IPS-18a (cell line): Measurements from ENCODE around the gene WDR43.
"Not testable (repeated sequence)": the region's sequence is repeated elsewhere in the genome, so short reads cannot be mapped to it uniquely, and the experiment has no call there.

Experiments used
- H3K27ac ChIP-seq: one replicate; pipeline ENCODE4 v1.5.1; 2013; ENCODE audit warnings: low read length
- H3K27me3 ChIP-seq: one replicate; pipeline ENCODE4 v1.6.1; 2013; ENCODE audit warnings: mild to moderate bottlenecking, low read length; ENCODE audit not compliant: control insufficient read depth, insufficient read depth
- H3K36me3 ChIP-seq: one replicate; pipeline ENCODE4 v1.6.1; 2013; ENCODE audit warnings: low read depth, low read length; ENCODE audit not compliant: control insufficient read depth
- H3K4me1 ChIP-seq: one replicate; pipeline ENCODE4 v1.6.1; 2013; ENCODE audit warnings: low read depth, low read length; ENCODE audit not compliant: control insufficient read depth
- H3K4me3 ChIP-seq: one replicate; pipeline ENCODE4 v1.5.1; 2013; ENCODE audit warnings: low read length
- H3K9ac ChIP-seq: one replicate; pipeline ENCODE4 v1.6.1; 2013; ENCODE audit warnings: mild to moderate bottlenecking, low read length, moderate library complexity
- H3K9me3 ChIP-seq: one replicate; pipeline ENCODE4 v1.6.1; 2013; ENCODE audit warnings: low read depth, low read length; ENCODE audit not compliant: control insufficient read depth

WDR43 gene

DNA sequence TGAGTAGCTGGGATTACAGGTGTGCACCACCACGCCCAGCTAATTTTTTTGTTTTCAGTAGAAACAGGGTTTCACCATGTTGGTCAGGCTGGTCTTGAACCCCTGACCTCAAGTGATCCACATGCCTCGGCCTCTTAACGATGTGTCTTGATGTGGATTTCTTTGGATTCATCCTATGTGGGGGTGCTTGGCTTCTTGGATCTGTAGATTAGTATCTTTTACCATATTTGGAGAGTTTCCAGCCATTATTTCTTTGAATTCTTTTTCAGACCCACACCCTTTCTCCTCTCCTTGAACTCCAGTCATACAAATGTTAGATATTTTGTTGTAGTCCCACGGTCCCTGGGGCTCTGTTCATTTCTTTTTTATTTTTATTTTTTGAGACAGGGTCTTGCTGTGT is 79.8 kb downstream of the WDR43 start:
- Histone ChIP-seq H3K9me3 (no peaks in the 10 kb centered on the region), H3K4me3 (no peak overlapping the region), H3K27me3 (no peaks in the 10 kb centered on the region), H3K27ac (no peak overlapping the region), H3K4me1 (no peaks in the 10 kb centered on the region), H3K9ac (no peak overlapping the region), H3K36me3 (no peaks in the 10 kb centered on the region)

DNA sequence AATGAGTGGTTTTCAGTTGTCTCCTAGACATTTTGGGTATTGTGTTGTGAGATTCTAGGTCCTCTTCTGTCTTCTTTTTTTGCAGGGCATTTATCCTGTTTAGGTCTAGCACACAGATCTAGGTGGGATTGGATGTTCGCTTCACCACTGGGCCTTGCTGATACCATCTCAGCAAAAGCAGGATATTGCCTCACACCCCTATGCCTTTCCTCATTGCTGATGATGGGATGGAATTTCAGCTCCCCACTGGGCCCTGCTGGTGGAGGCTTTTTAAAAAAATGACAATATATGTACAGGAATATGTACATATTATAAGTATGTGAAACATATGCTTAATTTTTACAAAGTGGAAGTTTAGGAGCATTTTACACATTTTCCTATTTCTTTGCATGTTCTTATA is 81.2 kb downstream of the WDR43 start:
- H3K4me3 ChIP-seq, result no peak overlapping the region
- no peak overlapping the region for H3K27ac ChIP-seq
- H3K36me3 ChIP-seq, result no peaks in the 10 kb centered on the region
- no peaks in the 10 kb centered on the region for H3K4me1 ChIP-seq
- no peaks in the 10 kb centered on the region for H3K9me3 ChIP-seq
- no peak overlapping the region for H3K9ac ChIP-seq
- no peaks in the 10 kb centered on the region for H3K27me3 ChIP-seq

- no peaks in the 10 kb centered on the region for H3K9me3 ChIP-seq
- no peak overlapping the region for H3K27ac ChIP-seq
- no peak overlapping the region for H3K9ac ChIP-seq
- H3K4me3 ChIP-seq, result no peak overlapping the region
- no peaks in the 10 kb centered on the region for H3K27me3 ChIP-seq
- no peaks in the 10 kb centered on the region for H3K4me1 ChIP-seq
- no peaks in the 10 kb centered on the region for H3K36me3 ChIP-seq
Observed at GRCh38 chr2:28976584-28976983, 82.1 kb downstream of the WDR43 start.

DNA sequence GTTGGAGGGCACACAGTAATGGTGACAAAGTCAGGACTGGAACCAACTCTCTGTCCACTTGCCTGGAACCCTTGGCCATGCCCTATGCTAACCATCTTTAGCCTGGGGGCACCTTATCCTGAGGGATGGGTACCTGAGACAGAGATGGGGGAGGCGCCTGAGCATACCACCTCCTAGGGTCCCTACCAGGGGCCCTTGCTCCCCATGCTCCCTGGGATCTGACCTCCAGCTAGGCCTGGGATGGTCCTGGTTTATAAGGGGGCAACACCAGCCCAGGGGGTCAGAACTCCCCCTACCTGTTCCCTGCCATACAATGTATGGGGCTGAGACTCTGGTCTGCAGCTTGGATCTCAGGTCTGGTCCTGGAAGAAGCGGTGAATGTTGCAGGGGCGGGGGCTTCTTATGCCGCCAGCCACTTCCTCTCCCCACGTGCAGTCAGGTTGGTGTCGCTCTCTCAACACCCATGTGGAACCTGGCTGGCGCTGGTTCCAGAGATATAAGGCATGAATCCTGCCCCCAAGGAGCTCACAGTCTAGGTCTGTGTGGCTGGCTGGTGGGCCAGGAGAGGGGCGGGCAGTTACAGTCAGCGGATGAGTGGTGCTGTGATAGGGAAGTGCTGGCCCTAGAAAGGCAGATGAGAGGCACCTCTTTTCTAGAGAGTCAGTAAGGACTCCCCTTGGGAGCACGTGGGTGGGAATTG is 82.9 kb downstream of the WDR43 start:
- Histone ChIP-seq H3K4me3 (no peak overlapping the region), H3K36me3 (no peaks in the 10 kb centered on the region), H3K9ac (no peak overlapping the region), H3K27ac (no peak overlapping the region), H3K27me3 (no peaks in the 10 kb centered on the region), H3K4me1 (no peaks in the 10 kb centered on the region), H3K9me3 (no peaks in the 10 kb centered on the region)

- H3K9me3 ChIP-seq, H3K27me3 ChIP-seq, H3K4me3 ChIP-seq, H3K36me3 ChIP-seq, H3K27ac ChIP-seq, H3K9ac ChIP-seq, H3K4me1 ChIP-seq: not testable (repeated sequence)
Observed at GRCh38 chr2:28978001-28978400, 83.5 kb downstream of the WDR43 start.

DNA sequence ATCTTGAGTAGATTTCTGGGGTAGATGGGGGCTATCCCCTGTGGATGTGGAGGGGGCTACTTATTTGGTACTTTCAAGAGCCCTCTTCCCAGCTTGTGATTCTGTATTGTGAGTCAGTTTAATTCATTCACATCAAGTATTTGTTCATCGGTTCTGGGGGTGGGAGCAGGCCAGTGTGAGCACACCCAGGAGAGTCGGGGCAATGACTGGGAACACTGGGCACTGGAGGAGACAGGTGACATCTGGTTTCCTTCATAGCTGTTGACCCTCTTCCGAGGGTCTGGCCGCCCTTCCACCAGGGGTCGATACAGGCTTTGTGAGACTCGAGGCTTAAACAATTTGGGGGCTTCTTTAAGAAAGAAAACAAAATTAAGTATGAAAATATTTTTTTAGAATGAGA is 84.1 kb downstream of the WDR43 start:
- H3K4me3 ChIP-seq, result no peak overlapping the region

GRCh38 chr2:28979041-28979440 is 84.6 kb downstream of the WDR43 start:
- Histone ChIP-seq H3K4me1 (no peaks in the 10 kb centered on the region), H3K9ac (no peak overlapping the region), H3K4me3 (no peak overlapping the region), H3K27me3 (no peaks in the 10 kb centered on the region), H3K9me3 (no peaks in the 10 kb centered on the region), H3K36me3 (no peaks in the 10 kb centered on the region), H3K27ac (no peak overlapping the region)

More for the DNA sequence above, 84.1 kb downstream of the WDR43 start:
- Histone ChIP-seq H3K9ac (no peak overlapping the region), H3K36me3 (no peaks in the 10 kb centered on the region), H3K4me1 (no peaks in the 10 kb centered on the region), H3K27ac (no peak overlapping the region), H3K27me3 (no peaks in the 10 kb centered on the region), H3K9me3 (no peaks in the 10 kb centered on the region)

DNA sequence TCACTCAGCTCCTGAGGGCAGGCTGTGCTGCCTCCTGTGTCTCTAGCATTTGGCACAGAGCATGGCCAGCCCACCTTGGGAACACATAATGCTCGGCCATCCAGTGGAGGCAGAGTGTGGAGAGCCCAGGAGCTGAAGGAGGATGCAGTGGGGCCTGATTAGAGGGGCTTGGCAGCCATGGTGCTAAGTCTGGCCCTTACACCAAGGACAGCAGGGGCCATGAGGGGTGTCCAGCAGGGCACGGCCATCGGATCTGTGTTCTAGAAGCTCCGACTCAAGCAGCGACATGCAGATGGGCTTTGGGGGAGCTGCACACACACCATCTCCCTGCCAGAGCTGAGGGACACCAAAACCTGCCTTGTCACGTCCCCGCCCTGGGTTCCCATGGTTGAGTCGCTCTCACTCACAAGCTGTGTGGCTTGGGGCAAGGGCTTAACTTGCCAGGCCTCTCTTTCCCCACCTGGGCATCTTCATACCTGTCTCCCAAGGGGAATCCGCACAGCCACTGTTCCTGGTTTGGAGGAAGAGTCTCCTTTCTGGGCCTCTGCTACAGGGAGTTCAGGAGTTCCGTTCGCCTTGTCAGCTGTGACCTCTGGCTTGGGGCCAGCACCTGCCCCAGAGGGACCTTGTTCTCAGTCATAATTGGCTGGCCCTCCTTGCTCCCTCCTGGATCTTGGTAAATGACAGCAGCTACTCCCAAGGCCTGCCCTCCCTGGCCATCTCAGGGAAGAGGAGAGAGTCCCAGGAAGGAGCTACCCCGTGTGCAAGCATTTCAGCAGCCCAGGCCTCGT is 85.3 kb downstream of the WDR43 start:
- no peaks in the 10 kb centered on the region for H3K9me3 ChIP-seq
- no peak overlapping the region for H3K27ac ChIP-seq
- no peak overlapping the region for H3K9ac ChIP-seq
- H3K27me3 ChIP-seq, result no peaks in the 10 kb centered on the region
- no peaks in the 10 kb centered on the region for H3K4me1 ChIP-seq
- H3K36me3 ChIP-seq, result no peaks in the 10 kb centered on the region
- H3K4me3 ChIP-seq, result no peak overlapping the region

DNA sequence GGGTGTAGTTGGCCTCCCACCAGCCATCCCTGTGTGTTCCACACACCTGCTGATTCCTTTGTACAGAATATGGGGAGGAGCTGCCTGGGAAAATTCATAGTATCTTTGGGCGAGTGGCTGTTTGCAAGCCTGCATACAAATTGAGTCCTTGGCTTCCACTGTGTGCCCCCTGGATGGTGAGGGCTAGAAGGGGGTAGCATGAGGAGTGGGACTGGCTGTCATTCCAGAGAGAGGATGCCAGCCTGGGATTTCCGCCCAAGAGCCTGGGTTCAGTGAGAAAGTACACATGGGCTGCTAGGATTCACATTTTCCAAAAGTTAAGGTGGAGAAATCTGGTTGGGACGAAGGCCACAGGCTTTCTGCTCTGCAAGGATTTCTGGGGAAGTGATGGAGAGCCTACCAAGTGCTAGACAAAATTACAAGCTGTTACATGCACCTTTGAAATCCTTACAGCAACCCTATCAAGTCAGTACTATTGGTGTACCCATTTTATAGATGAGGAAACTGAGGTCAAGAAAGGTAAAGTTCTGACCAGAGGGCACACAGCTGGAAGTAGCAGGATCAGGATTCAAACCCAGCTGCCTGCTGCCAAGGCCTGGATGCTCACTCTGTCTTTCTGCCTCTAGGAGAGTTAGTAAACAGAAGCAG is 86.0 kb downstream of the WDR43 start:
- Histone ChIP-seq H3K9me3 (no peaks in the 10 kb centered on the region), H3K27ac (no peak overlapping the region), H3K27me3 (no peaks in the 10 kb centered on the region), H3K36me3 (no peaks in the 10 kb centered on the region), H3K9ac (no peak overlapping the region), H3K4me1 (no peaks in the 10 kb centered on the region), H3K4me3 (no peak overlapping the region)

DNA sequence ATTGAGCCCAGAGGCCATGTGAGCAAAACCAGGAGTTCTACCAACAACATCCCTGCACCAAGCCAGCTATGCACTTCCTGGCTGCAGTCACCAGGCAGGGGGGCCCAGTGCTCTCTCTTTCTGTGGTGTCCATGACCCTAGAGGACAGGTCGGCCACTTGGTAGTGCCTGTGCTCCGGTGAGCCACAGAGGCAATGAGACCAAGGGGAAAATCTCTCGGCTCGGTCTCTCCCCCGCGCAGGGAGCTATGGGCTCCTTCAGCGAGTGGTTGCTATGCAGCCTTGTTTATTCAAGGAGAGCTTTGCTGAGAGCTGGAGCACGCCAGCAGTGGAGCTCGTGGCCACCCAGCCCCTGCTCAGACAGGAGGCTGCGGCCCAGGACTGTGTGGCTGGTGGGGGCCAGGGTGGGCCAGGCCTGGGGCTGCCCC is 86.6 kb downstream of the WDR43 start, which contains the start of gene TOGARAM2:
TSS of gene TOGARAM2 (plus strand) at position 283 of the 426 bp plus-strand sequence. CDS start 13,537 bp downstream, outside the sequence.
- Histone ChIP-seq H3K27ac (no peak within 1 kb of the TSS), H3K27me3 (no peaks in the 10 kb centered on the region), H3K4me3 (no peak within 1 kb of the TSS), H3K36me3 (no peaks in the 10 kb centered on the region), H3K9ac (no peak within 1 kb of the TSS), H3K4me1 (no peaks in the 10 kb centered on the region), H3K9me3 (no peaks in the 10 kb centered on the region)

GRCh38 chr2:28981620-28982376 is 87.3 kb downstream of the WDR43 start:
- H3K27me3 ChIP-seq, result no peaks in the 10 kb centered on the region
- H3K9ac ChIP-seq, result no peak overlapping the region
- no peak overlapping the region for H3K27ac ChIP-seq
- H3K4me1 ChIP-seq, result no peaks in the 10 kb centered on the region
- no peaks in the 10 kb centered on the region for H3K36me3 ChIP-seq
- H3K4me3 ChIP-seq, result no peak overlapping the region
- no peaks in the 10 kb centered on the region for H3K9me3 ChIP-seq
